ENCODE results near the gene MCF2.

The MCF2 gene

GRCh38 chrX:139596068-139596467 lies 111.9 kb downstream of the MCF2 start:
- no peak for DNase-seq

- DNase-seq, result no peak
Observed at GRCh38 chrX:139585613-139586012, 122.4 kb downstream of the MCF2 start.

DNA sequence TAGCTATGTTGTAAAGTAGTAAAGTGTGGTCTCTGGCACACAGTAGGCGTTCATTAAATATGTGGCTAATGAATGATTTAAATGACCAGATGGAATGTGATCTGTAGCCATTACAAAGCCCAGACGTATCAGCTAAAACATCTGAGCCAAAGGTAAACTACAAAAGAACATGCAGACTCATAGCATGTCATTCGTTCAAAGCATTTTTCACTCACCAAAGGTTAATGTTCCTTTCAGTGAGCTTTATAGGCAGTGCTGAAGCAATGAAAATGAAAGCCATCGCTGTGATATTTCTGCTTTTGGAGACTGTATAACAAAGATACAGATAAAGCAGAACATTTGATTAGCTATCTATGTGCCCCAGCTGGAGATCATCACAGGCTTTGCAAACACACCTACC lies 126.9 kb downstream of the MCF2 start:
- DNase-seq, result no peak

- no peak for DNase-seq
Observed at GRCh38 chrX:139566981-139567380, 141.0 kb downstream of the MCF2 start.

GRCh38 chrX:139563251-139563650 lies 144.7 kb downstream of the MCF2 start:
- no peak for DNase-seq

GRCh38 chrX:139560221-139560620 lies 147.7 kb downstream of the MCF2 start:
- DNase-seq, result no peak

- peak; percentile 57 for DNase-seq
Observed at GRCh38 chrX:139559383-139560042, 148.5 kb downstream of the MCF2 start.

GRCh38 chrX:139554991-139555675 lies 152.8 kb downstream of the MCF2 start:
- no peak for DNase-seq

DNA sequence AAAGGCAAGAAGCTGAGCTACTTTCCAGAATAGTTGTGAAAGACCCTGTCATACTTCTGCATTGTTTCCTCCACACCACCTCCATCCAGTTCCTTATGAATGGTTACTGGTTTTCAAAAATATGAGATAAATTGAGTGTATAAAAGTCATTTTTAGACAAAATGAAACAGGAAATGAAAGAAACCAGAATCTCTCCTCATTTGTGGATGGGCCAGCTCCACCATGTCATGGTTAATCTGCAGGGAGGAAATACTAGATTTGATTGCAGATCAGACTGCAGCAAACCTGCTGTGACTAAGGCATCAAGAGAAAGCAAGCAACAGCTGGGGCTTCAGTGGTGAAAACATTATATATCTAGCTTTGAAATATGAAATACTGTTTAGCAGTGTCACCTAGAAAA lies 153.6 kb downstream of the MCF2 start:
- DNase-seq, result no peak

DNA sequence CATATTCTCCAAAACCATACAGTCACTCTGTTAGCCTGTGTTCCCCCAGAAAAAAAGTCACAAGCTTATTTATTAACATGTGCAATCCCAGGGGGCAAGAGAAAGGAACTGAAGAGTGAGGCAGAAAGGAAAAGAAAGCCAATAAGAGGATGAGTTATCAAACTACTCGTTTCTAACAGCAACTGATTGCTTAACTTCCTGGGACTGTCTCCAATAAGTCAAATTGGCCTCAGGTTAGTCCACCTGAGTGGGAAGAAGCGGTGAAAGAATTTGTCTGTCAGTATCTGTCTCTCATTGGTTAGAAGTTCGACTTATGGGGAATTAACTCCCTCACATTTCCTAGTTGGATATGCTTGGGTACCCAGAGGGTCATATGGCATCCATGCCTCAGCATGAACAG lies 163.4 kb downstream of the MCF2 start:
- DNase-seq, result no peak

- DNase-seq, result no peak
Observed at GRCh38 chrX:139543920-139544319, 164.0 kb downstream of the MCF2 start.

GRCh38 chrX:139542652-139543051 lies 165.3 kb downstream of the MCF2 start:
- DNase-seq, result no peak

DNA sequence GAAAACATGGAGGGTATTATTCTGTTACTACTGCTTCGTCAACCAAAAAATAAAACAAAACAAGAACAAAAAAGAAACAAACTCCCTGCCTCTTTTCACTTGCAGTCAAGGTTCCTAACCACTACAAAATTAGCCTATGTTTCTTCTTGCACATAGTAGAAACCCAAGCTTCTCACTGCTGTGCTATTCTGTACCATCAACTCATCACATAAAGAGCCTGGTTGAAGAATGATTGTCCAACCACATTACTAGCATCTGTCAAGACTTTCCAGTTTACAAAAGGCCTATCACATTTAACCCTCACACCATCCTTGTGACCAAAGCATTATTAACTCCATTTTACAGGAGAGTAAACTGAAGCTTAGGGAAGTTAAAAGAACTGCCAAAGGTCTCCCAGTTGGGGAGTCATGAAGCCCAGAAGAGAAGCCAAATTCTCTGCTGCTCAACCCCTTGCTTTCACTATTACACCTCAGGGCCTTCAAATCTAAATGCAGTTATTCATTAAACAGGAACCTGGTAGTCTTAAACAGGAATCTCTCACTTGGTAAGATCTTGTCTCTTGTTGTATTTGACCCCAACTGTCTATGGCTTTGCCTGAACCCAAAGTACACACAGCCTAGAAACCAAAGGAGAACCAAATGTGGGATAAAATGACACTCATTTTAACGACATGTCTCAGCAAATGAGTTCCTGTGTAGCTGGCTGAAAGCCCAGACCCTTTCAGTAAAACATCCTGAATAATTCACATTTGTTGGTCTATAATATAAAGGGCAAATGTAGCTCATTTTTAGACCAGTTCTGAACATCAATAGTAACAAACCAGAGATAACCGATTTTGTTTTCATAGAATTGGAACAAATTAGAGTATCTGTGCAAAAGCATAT lies 168.8 kb downstream of the MCF2 start:
- DNase-seq, result no peak

- no peak for DNase-seq
Observed at GRCh38 chrX:139533444-139533843, 174.5 kb downstream of the MCF2 start.

DNA sequence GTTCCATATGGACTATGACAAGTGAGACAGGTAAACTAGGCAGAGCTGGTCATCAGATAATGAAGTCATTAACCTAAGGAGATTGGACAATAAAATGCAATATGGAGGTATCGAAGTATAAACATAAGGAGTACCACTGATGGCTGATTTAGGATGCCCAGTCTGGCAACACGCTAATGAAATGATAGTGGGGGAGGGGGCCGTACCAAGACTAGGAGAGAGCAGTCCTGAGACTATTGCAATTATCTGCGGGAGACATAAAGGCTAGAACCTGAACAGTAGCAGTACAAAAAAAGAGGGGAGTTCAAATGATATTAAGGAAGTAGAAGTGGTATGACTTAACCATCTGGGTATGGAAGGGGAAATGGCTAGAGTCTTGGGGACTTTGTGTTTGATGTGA lies 175.1 kb downstream of the MCF2 start:
- no peak for DNase-seq

Data from hematopoietic multipotent progenitor cell treated with erythropoietin and hydrocortisone succinate and interleukin-3 and kit ligand, for 8 days (in vitro differentiated cells).